IPS-11a (cell line): ENCODE results near the gene SHROOM2.

Experiments used
- H3K4me3 ChIP-seq: one replicate; pipeline ENCODE4 v1.5.1; 2013; ENCODE audit warnings: low read depth, low read length, control low read depth

The SHROOM2 gene

GRCh38 chrX:9997041-9997440 is 210.8 kb downstream of the SHROOM2 start:
- H3K4me3 ChIP-seq: no peak overlapping the region

- H3K4me3 ChIP-seq: no peak overlapping the region
Measured at GRCh38 chrX:9997524-9997923, 211.3 kb downstream of the SHROOM2 start.
